Measurements from ENCODE around the gene NDUFB8. TPM values are rescaled to one million over a fixed set of nuclear protein-coding genes. Genes with fewer than 3 reads are reported as not detected.

NDUFB8 gene
- total and polyA plus RNA-seq, 2 donors (not counting 3 experiments of a cell fraction or from before 2014, with no cell fraction given), result 193 to 526 TPM

DNA sequence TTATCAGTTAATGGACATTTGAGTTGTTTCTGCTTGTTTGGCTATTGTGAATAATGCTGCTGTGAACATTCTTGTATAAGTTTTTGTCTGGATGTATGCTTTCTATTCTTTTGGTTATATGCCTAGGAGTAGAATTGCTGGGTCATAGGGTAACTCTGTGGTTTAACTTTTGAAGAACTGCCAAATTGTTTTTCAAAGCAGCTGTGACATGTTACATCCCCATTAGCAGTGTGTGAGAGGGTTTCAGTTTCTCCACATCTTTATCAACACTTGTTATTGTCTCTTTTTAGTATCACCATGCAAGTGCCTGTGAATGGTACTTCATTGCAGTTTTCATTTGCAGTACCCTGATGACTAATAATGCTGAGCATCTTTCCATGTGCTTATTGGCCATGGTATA lies 2.1 kb upstream of the NDUFB8 start:
- Histone ChIP-seq H4K20me1 (replicated peaks; ENCODE audit: control insufficient read depth, extremely low read depth, insufficient read depth, low read length) (no peaks in the 10 kb centered on the region), H2AFZ (ENCODE audit: low read depth, low read length) (no peak overlapping the region), H3K4me2 (ENCODE audit: insufficient read depth, low read length) (no peak overlapping the region), H3K27ac (ENCODE audit: insufficient read depth, low read depth, low read length) (no peak overlapping the region), H3K9me3 (replicated peaks; ENCODE audit: control insufficient read depth, insufficient read depth, low read length) (no peaks in the 10 kb centered on the region), H3K27me3 (ENCODE audit: control insufficient read depth in 2 of 2, insufficient read depth in 2 of 2, low read length in 2 of 2) (no peaks in the 10 kb centered on the region), H3K79me2 (ENCODE audit: control insufficient read depth, insufficient read depth, low read length) (peaks cover 28% of the 10 kb centered on the region), H3K9ac (replicated peaks; ENCODE audit: extremely low read depth, insufficient read depth, low read length) (no peak overlapping the region), H3K36me3 (ENCODE audit: control insufficient read depth in 2 of 2, extremely low read depth in 1 of 2, insufficient read depth in 2 of 2, low read length in 2 of 2) (peaks cover under 1 to 3% of the 10 kb centered on the region in 2 experiments), H3K4me3 (replicated peaks in 1 of 3; ENCODE audit: insufficient read depth in 1 of 3, low read depth in 1 of 3, low read length in 3 of 3) (no peak overlapping the region), H3K9me1 (replicated peaks; ENCODE audit: control insufficient read depth, extremely low read depth, insufficient read depth, low read length) (no peaks in the 10 kb centered on the region), H3K4me1 (ENCODE audit: control insufficient read depth, extremely low read depth, insufficient read depth, low read length) (peaks cover 27% of the 10 kb centered on the region)
- BruUV-seq (replicated peaks), result no TSS peak
- dilution Hi-C loops (cut with MboI; ENCODE audit: extremely low pct_ligation_motif_present, low sequenced_read_pairs) (no loop called here), intact Hi-C loops (cut with micrococcal nuclease) (no loop called here)
- POLR2A ChIA-PET, result no interaction called here
- no peak for FAIRE-seq
- CTCF ChIA-PET, result no interaction called here
- no peak for DNase-seq (ENCODE audit: low read depth, low spot score)
- TF ChIP-seq, protein P1, sequence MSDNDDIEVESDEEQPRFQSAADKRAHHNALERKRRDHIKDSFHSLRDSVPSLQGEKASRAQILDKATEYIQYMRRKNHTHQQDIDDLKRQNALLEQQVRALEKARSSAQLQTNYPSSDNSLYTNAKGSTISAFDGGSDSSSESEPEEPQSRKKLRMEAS (IDR thresholded peaks at IDR 0.05; ENCODE audit: insufficient read depth, insufficient read length), result no peak
- no peak for TF ChIP-seq EZH2 (IDR thresholded peaks at IDR 0.05; ENCODE audit: borderline replicate concordance, low read depth, low read length, severe bottlenecking)
- no peak for TF ChIP-seq MYC (IDR thresholded peaks at IDR 0.05; ENCODE audit: low read depth, low read length)
- no peak for TF ChIP-seq POLR2A (IDR thresholded peaks at IDR 0.05; ENCODE audit: low read depth, low read length)
- TF ChIP-seq POLR2AphosphoS5 (IDR thresholded peaks at IDR 0.05; ENCODE audit: insufficient read depth, low read depth, low read length), result no peak
- no peak for TF ChIP-seq FOS (IDR thresholded peaks at IDR 0.05; ENCODE audit: borderline replicate concordance, insufficient read depth, low read length)
- no peak for TF ChIP-seq JUN (IDR thresholded peaks at IDR 0.05; ENCODE audit: borderline replicate concordance, insufficient read depth, insufficient read length, low read depth)
- TF ChIP-seq, protein P2, sequence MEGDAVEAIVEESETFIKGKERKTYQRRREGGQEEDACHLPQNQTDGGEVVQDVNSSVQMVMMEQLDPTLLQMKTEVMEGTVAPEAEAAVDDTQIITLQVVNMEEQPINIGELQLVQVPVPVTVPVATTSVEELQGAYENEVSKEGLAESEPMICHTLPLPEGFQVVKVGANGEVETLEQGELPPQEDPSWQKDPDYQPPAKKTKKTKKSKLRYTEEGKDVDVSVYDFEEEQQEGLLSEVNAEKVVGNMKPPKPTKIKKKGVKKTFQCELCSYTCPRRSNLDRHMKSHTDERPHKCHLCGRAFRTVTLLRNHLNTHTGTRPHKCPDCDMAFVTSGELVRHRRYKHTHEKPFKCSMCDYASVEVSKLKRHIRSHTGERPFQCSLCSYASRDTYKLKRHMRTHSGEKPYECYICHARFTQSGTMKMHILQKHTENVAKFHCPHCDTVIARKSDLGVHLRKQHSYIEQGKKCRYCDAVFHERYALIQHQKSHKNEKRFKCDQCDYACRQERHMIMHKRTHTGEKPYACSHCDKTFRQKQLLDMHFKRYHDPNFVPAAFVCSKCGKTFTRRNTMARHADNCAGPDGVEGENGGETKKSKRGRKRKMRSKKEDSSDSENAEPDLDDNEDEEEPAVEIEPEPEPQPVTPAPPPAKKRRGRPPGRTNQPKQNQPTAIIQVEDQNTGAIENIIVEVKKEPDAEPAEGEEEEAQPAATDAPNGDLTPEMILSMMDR (IDR thresholded peaks at IDR 0.05; ENCODE audit: extremely low read depth in 1 of 2, insufficient read depth in 1 of 2, low read depth in 1 of 2, low read length in 2 of 2), result no peak
- no peak for TF ChIP-seq GATA2 (IDR thresholded peaks at IDR 0.05; ENCODE audit: insufficient read depth, insufficient read length, low read depth, low read length)
